Head of caudate nucleus (tissue), 42 donors: ENCODE data around the gene TTC9.
A peak's percentile ranks its signal among the peaks of the same experiment; 100 is the strongest.
"Not testable (repeated sequence)": the region's sequence is repeated elsewhere in the genome, so short reads cannot be mapped to it uniquely, and the experiment has no call there.

Source experiments
- DNase-seq, 42 donors: peaks; one replicate each; pipeline versions ENCODE4 v3.0.0 to v3.0.0-alpha.2; 2020 to 2021; ENCODE audit warnings: mixed read lengths in 7 of 42
- intact Hi-C: fragments of 100-400 bp; cut with DNase I; formaldehyde crosslinking; loops from one replicate; pipeline ENCODE4 v1.15.0; 2022

TTC9 gene

GRCh38 chr14:70665448-70666360 lies 24.0 kb downstream of the TTC9 start:
- intact Hi-C loops, result no loop called here
- DNase-seq, result no peak

GRCh38 chr14:70666361-70666686 lies 24.6 kb downstream of the TTC9 start:
- no peak for DNase-seq
- intact Hi-C loops, result no loop called here

- intact Hi-C loops, result no loop called here
- DNase-seq, result no peak
These were observed 29.4 kb downstream of the TTC9 start for GRCh38 chr14:70670992-70671651.

DNA sequence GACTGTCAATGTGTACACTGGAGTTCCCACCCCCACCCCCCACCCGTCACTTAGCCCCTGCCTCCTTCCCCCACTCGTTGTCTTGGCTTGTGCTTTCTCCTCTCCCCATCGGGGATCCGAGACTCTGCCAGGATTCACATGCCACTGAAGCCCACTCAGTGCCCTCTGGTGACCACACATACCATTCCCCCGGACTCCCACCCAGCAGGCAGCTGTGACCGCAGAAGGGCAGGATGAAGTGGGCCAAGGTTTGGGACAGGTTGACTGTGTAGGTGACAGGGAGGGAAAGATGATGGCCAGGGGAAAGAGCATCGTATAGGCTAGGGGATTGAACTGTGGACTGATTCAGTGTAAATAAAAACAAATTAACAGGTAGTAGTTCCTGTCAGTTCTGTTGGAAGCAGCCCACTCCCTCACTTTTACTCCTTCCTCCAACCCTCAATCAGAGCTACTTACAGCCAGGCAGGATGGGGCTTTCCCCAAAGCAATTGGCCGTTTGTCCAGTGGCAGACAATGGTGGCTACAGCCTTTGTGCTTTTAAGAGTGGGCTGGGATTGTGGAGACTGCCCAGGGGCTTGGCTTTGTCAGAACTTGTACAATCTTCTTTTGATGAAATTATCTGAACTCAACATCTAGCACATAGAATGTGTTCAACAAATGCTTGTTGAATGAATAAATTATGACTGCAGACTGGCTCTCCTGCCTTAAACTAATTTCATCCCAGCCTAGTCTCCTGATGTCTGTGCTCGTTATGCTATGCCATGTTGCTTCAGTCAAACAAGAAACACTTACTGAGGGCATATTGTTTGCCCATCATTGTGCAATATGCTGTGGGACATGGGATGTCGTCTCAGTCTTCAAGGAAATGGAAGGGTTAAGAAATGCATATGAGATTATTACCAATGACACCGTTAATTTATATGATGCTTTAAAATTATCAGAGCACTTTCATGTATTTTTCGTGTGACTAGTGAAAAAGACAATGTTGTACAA lies 30.2 kb downstream of the TTC9 start:
- intact Hi-C loops, result no loop called here
- DNase-seq, result no peak

- no peak for DNase-seq
- intact Hi-C loops, result no loop called here
These were observed 35.6 kb downstream of the TTC9 start for GRCh38 chr14:70677341-70677740.

GRCh38 chr14:70680748-70681147 lies 39.0 kb downstream of the TTC9 start:
- DNase-seq, result no peak

GRCh38 chr14:70683983-70684382 lies 42.3 kb downstream of the TTC9 start:
- intact Hi-C loops, result no loop called here
- no peak for DNase-seq

More at GRCh38 chr14:70680748-70681147, 39.0 kb downstream of the TTC9 start:
- intact Hi-C loops, result no loop called here

- no peak for DNase-seq
- intact Hi-C loops, result no loop called here
These were observed 43.9 kb downstream of the TTC9 start for GRCh38 chr14:70685474-70686197.

DNA sequence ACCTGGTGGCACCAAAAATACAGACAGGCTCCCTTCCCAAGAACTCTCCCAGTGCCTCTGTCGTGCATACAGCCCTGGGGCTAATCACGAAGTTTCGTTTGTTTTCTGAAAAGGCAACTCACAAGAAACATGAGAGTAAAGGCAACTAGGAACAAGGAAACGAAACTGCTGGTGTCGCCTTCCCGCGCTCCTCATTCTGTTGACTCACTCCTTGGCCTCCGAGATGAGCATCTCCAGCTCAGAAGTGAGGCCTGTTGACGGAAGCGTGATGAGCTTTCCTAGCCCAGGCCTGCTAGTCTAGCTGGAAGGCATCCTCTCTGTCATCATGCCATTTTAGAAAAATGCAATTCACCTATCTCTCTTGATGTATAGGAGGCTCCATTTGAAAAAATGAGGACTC lies 50.5 kb downstream of the TTC9 start:
- DNase-seq, result peak in 32 of 42 donors; percentile 8 to 54 (median 25)
- intact Hi-C loops, result no loop called here

DNA sequence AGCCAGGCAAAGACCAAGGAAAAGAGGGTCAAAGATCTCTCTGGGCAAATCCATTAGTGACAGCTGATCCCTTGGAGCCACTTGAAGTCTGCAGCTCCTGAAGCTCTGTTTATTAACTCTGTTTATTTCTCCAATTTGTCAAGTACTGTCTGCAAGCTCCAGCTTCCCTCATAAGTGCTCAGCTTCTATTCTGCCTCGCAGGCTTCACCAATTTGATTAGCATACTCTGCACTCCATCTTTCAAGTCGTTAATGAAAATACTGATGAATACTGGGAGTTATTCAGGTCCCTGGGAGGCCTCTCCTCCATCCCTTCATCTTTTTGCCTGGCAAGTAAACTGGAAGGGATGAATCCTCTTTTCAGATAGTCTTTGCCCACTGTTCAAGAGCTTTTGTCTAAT lies 54.3 kb downstream of the TTC9 start:
- intact Hi-C loops, result no loop called here
- no peak for DNase-seq

DNA sequence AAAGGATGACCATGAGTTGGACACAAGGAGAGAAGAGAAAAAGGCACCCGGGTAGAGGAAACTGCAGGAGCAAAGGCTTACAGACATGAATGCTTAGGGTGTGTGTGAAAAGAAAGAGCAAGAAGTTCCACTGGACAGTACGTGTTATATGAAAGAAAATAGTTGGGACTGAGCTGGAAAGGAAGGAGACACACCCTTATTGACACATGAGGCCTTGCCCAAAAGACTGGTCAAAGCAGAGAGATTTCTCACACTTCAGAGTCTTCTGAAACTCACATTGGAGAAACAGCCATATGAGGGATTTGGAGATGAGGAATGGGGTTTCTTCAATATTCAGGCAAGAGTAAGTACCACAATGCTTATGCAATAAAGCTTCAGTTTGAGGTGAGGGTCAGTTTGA lies 56.0 kb downstream of the TTC9 start:
- no peak for DNase-seq
- intact Hi-C loops, result no loop called here

DNA sequence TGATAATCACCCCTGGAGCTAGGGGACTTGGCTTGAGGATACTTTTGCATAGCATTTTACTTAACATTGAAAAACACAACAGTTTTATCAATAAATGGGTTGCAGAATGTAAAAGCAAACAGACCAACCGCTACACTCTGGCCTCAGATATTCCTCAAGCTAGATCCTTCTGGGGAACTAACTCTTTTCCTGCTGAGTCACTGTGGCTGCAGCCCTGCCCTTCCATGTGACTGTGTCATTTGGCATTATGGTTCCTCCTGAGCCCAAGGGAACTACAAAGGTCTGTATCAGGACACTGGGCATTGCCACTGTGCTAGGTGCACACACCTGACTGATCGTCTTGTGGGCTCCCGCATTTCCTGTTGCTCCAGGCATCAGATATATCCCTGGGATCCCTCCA lies 56.6 kb downstream of the TTC9 start:
- intact Hi-C loops, result no loop called here
- DNase-seq, result peak in 2 of 42 donors; percentile 5 to 17

- DNase-seq, result no peak
- intact Hi-C loops, result no loop called here
These were observed 57.9 kb downstream of the TTC9 start for GRCh38 chr14:70699646-70700045.

DNA sequence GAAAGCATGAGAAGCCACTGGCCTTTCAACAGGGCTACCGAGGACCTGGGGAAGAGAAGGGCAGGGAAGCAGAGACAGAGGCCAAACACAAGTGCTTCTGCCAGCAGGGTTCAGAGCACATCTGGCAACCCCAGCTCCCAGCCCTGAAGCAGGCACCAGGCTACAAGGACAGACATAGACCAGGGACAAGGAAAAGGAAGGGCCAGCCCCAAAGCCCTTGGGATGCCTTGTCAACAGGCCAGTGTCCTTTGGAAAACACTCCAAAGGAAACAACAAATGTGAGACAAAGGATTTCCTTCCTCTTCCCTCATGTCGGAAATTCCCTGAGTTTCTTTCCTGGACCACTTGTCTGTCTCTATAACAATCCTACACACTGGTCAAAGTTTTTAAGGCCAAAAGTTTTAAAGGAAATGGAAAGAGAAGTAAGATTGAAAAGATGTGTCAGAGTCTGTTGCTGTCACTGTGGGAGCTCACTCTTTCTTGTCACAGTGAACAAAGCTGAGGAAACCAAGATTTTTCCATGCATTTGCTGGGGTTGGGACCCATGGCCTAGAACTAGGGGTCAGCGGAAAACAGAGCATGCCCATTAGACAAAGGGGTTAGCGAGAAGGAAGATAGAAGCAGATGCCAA lies 59.4 kb downstream of the TTC9 start:
- no peak for DNase-seq
- intact Hi-C loops, result no loop called here

GRCh38 chr14:70701610-70702009 lies 59.9 kb downstream of the TTC9 start:
- no peak for DNase-seq
- intact Hi-C loops, result no loop called here

GRCh38 chr14:70702161-70702560 lies 60.4 kb downstream of the TTC9 start:
- DNase-seq, result no peak

DNA sequence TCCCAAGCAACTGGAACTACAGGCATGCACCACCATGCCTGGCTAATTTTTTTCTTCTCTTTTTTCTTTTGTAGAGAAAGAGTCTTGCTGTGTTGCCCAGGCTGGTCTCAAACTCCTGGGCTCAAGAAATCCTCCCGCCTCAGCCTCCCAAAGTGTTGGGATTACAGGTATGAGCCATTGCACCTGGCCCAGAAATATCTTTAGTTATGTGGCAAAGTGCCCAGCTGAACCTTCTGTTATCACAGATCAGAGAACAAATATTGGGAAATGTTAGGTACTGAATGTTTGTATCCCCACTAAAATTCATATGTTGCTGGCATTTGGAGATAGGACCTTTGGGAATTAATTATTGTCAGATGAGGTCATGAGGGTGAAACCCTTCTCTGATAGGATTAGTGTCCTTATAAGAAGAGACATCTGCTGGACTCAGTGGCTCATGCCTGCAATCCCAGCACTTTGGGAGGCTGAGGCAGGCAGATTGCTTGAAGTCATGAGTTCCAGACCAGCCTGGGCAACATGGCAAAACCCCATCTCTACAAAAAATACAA lies 62.0 kb downstream of the TTC9 start:
- intact Hi-C loops, DNase-seq: not testable (repeated sequence)

More at GRCh38 chr14:70702161-70702560, 60.4 kb downstream of the TTC9 start:
- intact Hi-C loops, result no loop called here

GRCh38 chr14:70704960-70705359 lies 63.2 kb downstream of the TTC9 start:
- no peak for DNase-seq
- intact Hi-C loops, result no loop called here
